ENCODE data around the gene ATPAF2. TPM values are rescaled to one million over a fixed set of nuclear protein-coding genes. Genes with fewer than 3 reads are reported as not detected.

The ATPAF2 gene
- total and polyA plus RNA-seq, 10 donors, result 25.2 to 57.1 (median 37.1) TPM

- Histone ChIP-seq H3K27ac (peak overlapping the region; percentile 5 to 93 (median 87)), H3K27me3 (replicated peaks in 1 of 7) (no peaks in the 10 kb centered on the region), H3K9me3 (no peaks in the 10 kb centered on the region), H3K36me3 (peaks cover 0 to 8% (median 0%) of the 10 kb centered on the region in 6 donors), H3K4me1 (peaks cover 24 to 87% (median 54%) of the 10 kb centered on the region in 6 donors), H3K4me3 (peak overlapping the region; percentile 57 to 98 (median 94))
- intact Hi-C loops (cut with DNase I; ENCODE audit: low total_unique reads), result loop anchor here (10.0 kb wide), 2 partner anchors 143 to 353 kb away; partner anchors contain the start of gene RAI1
- 4 to 6% (median 5%) methylated on average over 11 to 13 of the region's 13 CpGs for WGBS, 5 donors
- no peak for TF ChIP-seq POLR2A (IDR thresholded peaks at IDR 0.05)
- DNase-seq, result no peak
Measured at GRCh38 chr17:18038149-18038850, 668 bp downstream of the ATPAF2 start.

DNA sequence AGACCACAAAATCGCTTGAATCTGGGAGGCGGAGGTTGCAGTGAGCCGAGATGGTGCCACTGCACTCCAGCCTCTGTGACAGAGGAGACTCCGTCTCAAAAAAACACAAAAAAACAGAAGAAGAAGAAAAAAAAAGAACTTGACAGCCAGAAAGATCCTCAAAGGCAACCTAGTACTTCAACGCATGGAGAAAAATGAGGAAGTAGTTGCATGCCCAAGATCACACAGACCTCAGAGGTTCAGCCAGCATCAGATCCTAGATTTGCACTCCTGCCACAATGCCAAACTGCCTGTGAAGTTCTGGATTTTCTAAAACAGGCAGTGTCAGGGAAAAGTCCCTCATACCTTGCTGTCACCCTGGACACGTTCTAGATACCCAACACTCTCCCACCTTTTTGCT, 1.5 kb downstream of the ATPAF2 start:
- Histone ChIP-seq H3K4me3 (peak overlapping the region in 4 of 8 donors; percentile 89 to 98 (median 96)), H3K27me3 (replicated peaks in 1 of 7) (no peaks in the 10 kb centered on the region), H3K9me3 (no peaks in the 10 kb centered on the region), H3K36me3 (peaks cover 0 to 8% (median 0%) of the 10 kb centered on the region in 6 donors), H3K4me1 (peaks cover 24 to 89% (median 61%) of the 10 kb centered on the region in 6 donors), H3K27ac (peak overlapping the region in 6 of 8 donors; percentile 43 to 93 (median 90))
- intact Hi-C loops (cut with DNase I; ENCODE audit: low total_unique reads), result loop anchor here (10.0 kb wide), 2 partner anchors 143 to 353 kb away; partner anchors contain the start of gene RAI1
- no peak for DNase-seq
- 34 to 49% (median 36%) methylated on average over 6 of the region's 6 CpGs for WGBS, 5 donors
- TF ChIP-seq POLR2A (IDR thresholded peaks at IDR 0.05) (no peak), POLR2AphosphoS5 (IDR thresholded peaks at IDR 0.05) (no peak)
- TF ChIP-seq, protein P1, sequence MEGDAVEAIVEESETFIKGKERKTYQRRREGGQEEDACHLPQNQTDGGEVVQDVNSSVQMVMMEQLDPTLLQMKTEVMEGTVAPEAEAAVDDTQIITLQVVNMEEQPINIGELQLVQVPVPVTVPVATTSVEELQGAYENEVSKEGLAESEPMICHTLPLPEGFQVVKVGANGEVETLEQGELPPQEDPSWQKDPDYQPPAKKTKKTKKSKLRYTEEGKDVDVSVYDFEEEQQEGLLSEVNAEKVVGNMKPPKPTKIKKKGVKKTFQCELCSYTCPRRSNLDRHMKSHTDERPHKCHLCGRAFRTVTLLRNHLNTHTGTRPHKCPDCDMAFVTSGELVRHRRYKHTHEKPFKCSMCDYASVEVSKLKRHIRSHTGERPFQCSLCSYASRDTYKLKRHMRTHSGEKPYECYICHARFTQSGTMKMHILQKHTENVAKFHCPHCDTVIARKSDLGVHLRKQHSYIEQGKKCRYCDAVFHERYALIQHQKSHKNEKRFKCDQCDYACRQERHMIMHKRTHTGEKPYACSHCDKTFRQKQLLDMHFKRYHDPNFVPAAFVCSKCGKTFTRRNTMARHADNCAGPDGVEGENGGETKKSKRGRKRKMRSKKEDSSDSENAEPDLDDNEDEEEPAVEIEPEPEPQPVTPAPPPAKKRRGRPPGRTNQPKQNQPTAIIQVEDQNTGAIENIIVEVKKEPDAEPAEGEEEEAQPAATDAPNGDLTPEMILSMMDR (IDR thresholded peaks at IDR 0.05 in 8 of 11, conservative IDR thresholded peaks at IDR 0.05 in 3 of 11), result no peak

DNA sequence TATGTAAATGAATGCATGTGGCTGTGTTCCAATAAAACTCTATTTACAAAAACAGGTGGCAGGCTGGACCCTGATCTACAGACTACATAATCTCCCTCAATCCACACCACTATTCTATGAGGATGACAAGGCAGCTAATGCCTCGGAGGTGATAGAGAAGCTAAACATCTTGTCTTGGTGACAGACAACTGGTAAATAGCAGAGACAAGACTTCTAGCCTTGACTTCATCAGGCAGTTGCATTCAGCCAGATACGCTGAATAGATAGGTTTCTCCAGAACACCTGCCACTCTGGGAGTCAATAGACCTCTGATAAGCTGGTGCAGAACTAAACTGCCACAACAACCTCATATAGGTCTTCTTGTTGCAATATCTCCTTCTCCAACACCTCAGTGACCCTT, 3.3 kb downstream of the ATPAF2 start:
- no peak overlapping the region for H3K4me3 ChIP-seq
- H3K9me3 ChIP-seq, result no peaks in the 10 kb centered on the region
- no peak overlapping the region for H3K27ac ChIP-seq
- WGBS, 5 donors, result 81 to 91% (median 87%) methylated on average over 2 of the region's 2 CpGs
- H3K4me1 ChIP-seq, result peaks cover 21 to 80% (median 57%) of the 10 kb centered on the region in 6 donors
- no peak for DNase-seq
- H3K27me3 ChIP-seq (replicated peaks in 1 of 7), result no peaks in the 10 kb centered on the region
- peaks cover 0 to 8% (median 0%) of the 10 kb centered on the region in 6 donors for H3K36me3 ChIP-seq
- intact Hi-C loops (cut with DNase I; ENCODE audit: low total_unique reads), result loop anchor here (10.0 kb wide), 2 partner anchors 141 to 351 kb away; partner anchors contain the start of gene RAI1
- TF ChIP-seq, protein P1 (IDR thresholded peaks at IDR 0.05 in 8 of 11, conservative IDR thresholded peaks at IDR 0.05 in 3 of 11), result no peak
- TF ChIP-seq POLR2A (IDR thresholded peaks at IDR 0.05) (no peak), POLR2AphosphoS5 (IDR thresholded peaks at IDR 0.05) (no peak)

DNA sequence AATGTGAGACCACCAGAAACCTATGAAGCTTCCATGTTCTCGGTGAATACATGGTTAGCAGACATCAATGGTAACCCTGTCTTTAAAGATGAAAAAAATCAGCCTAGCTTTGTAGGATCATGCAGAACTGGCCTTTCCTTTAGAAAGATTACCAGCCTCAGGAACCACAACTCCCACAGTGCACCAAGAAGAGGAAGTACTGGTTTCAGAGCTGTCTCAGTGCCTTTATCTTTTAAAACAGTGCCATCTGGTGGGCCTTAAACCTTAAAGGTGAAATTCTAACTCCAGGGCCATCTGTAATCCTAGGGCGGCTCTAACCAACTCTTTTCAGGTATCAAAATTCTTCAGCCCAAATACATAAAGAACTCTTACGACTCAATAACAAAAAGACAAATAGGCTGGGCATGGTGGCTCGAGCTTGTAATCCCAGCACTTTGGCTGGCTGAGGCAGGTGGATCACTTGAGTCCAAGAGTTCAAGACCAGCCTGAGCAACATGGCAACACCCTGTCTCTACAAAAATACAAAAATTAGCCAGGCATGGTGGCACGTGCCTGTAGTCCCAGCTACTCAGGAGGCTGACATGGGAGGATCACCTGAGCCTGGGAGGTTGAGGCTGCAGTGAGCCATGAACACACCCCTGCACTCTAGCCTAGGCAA, 5.4 kb downstream of the ATPAF2 start:
- H3K27me3 ChIP-seq (replicated peaks in 1 of 7), result no peaks in the 10 kb centered on the region
- TF ChIP-seq, protein P1 (IDR thresholded peaks at IDR 0.05 in 8 of 11, conservative IDR thresholded peaks at IDR 0.05 in 3 of 11), result peak; percentile 43 to 82 (median 70)
- TF ChIP-seq POLR2A (IDR thresholded peaks at IDR 0.05), result no peak
- TF ChIP-seq POLR2AphosphoS5 (IDR thresholded peaks at IDR 0.05), result no peak
- DNase-seq, result no peak
- peak overlapping the region in 1 of 8 donors; percentile 5 for H3K27ac ChIP-seq
- no peaks in the 10 kb centered on the region for H3K9me3 ChIP-seq
- no peak overlapping the region for H3K4me3 ChIP-seq
- intact Hi-C loops (cut with DNase I; ENCODE audit: low total_unique reads), result loop anchor here (10.0 kb wide), 2 partner anchors 139 to 349 kb away; partner anchors contain the start of gene RAI1
- peaks cover 14 to 68% (median 45%) of the 10 kb centered on the region in 6 donors for H3K4me1 ChIP-seq
- peaks cover 0 to 15% (median 0%) of the 10 kb centered on the region in 6 donors for H3K36me3 ChIP-seq
- whole genome bisulfite sequencing, 5 donors, result 22 to 27% (median 25%) methylated on average over 5 of the region's 5 CpGs

Data from spleen (tissue), 11 donors.